ENCODE data around the gene HIVEP3.

GRCh38 chr1:41833519-41834000 is 85.2 kb downstream of the HIVEP3 start:
- TF ChIP-seq CTCF (IDR thresholded peaks at IDR 0.05) = no peak
- TF ChIP-seq POLR2A (IDR thresholded peaks at IDR 0.05) = no peak

Data from esophagus squamous epithelium (tissue), 4 donors.